ENCODE measurements around the gene PTPRF.

- TF ChIP-seq POLR2A (IDR thresholded peaks at IDR 0.05) (no peak), POLR2AphosphoS5 (IDR thresholded peaks at IDR 0.05) (no peak)
- TF ChIP-seq, protein P1, sequence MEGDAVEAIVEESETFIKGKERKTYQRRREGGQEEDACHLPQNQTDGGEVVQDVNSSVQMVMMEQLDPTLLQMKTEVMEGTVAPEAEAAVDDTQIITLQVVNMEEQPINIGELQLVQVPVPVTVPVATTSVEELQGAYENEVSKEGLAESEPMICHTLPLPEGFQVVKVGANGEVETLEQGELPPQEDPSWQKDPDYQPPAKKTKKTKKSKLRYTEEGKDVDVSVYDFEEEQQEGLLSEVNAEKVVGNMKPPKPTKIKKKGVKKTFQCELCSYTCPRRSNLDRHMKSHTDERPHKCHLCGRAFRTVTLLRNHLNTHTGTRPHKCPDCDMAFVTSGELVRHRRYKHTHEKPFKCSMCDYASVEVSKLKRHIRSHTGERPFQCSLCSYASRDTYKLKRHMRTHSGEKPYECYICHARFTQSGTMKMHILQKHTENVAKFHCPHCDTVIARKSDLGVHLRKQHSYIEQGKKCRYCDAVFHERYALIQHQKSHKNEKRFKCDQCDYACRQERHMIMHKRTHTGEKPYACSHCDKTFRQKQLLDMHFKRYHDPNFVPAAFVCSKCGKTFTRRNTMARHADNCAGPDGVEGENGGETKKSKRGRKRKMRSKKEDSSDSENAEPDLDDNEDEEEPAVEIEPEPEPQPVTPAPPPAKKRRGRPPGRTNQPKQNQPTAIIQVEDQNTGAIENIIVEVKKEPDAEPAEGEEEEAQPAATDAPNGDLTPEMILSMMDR (IDR thresholded peaks at IDR 0.05) = no peak
Measured at GRCh38 chr1:43597721-43598120, 67.0 kb downstream of the PTPRF start.
